ENCODE results near the gene MLXIP.

- TF ChIP-seq EZH2 (IDR thresholded peaks at IDR 0.05; ENCODE audit: insufficient read depth, poor library complexity, severe bottlenecking) (no peak), EZH2phosphoT487 (IDR thresholded peaks at IDR 0.05; ENCODE audit: insufficient read depth, low read depth) (no peak)
Observed at GRCh38 chr12:122042910-122043309, 35.6 kb upstream of the MLXIP start.

Data from GM23248 (cell line).